NCI-H2196 treated with DMSO at 0.1 percent for 48 hours (cell line): ENCODE results near the gene ZDHHC5.
A peak's percentile ranks its signal among the peaks of the same experiment; 100 is the strongest.
"Not testable (repeated sequence)": the region's sequence is repeated elsewhere in the genome, so short reads cannot be mapped to it uniquely, and the experiment has no call there.

ENCODE experiments used
- DNase-seq: peaks from one replicate; lab custom pipeline; 2025; ENCODE audit not compliant: unreplicated experiment; lab: John Stamatoyannopoulos, UW

The ZDHHC5 gene

DNA sequence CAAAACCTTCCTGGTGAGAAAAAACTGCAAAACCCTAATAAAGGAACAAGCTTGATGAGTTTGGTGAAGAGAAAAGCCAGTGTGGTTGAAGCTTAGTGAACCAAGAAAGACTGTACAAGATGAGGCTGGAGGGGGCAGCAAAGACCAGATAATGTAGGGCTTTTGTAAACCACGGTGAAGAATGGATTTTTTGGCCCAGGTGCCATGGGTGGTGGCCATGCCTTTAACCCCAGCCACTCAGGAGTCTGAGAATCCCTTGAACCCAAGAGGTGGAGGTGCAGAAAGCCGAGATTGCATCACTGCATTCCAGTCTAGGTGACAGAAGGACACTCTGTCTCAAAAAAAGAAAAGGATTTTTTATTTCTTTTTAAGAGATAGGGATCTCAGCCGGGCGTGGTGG lies 5.0 kb upstream of the ZDHHC5 start:
- no peak for DNase-seq

DNA sequence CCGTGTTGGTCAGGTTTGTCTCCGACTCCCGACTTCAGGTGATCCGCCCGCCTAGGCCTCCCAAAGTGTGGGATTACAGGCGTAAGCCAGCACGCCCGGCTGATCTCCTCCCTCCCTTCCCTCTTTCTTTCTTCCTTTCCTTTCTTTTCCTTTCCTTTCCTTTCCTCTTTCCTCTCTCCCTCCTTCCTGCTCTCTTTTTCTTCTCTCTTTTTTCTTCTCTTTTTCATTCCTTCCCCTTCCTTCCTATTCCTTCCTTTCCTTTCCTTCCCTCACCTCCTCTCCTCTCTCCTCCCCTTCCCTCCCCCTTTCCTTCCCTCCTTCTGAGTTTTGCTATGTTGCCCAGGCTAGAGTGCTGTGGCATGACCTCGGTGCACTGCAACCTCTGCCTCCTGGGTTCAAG lies 3.9 kb upstream of the ZDHHC5 start:
- DNase-seq, result no peak

DNA sequence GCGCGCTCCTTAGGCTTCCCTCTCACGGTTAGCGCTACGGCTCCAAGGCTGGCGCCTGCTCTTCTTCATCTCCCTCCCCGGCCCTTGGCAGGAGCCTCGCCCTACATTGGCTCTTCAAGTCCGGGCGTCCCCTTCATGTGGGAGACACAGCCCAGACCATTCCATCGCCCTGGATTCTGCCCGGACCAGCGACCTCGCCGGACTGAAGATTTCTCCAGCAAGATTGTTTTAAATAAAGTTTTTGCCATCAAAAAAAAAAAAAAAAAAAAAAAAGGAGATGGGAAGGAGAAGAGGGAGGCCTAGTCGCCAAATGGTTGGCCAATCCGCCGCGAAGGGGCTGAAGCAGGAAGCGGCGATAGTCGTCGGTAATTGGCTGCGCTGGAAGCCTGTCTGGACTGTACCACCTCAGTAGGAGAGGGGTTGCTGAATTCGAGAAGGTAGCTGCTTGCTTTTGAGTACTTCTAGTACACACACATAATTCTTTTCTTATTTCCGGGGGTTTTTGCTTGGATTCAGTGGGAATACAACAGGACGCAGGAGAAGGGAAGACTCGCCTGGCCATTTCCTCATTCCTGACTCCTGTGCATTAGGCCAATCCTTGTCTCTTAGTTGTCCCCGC lies 688 bp upstream of the ZDHHC5 start:
- DNase-seq, result peak; percentile 97

DNA sequence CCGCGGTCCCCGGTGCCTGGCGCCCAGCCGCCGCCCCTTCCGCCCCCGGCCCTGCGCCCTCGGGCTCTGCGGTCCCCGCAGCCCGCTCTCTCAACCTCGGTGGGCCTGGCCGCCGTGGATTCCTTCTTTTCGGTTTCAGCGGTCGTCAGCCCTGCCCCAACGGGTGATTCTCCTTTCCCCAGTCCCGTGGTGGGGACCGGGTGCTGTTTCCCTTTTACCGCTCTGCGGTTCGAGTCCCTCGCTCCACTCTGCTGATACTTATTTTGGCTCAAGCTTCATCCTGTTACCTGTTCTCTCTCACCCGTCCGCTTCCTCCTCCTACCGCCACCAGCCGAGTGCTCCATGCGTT lies 494 bp downstream of the ZDHHC5 start:
- no peak for DNase-seq

DNA sequence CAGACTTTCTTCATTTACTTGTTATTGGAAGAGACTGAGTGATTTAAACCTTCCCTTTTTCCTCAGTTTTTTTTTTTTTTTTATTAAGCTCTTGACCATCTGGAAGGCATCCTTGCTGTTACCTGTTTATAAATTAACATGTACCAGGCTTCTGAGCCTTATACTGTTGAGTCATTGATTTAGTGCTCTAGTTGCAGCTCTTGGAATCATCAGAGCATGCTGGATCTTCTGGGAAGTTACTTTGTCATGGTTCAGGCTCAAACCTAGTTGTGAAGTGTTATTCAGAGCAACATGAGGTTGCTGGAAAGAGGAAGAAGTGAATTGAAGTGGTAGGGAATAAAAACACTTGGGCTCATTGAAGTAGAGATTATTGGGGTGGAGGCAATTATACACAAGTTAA lies 6.3 kb downstream of the ZDHHC5 start:
- no peak for DNase-seq

DNA sequence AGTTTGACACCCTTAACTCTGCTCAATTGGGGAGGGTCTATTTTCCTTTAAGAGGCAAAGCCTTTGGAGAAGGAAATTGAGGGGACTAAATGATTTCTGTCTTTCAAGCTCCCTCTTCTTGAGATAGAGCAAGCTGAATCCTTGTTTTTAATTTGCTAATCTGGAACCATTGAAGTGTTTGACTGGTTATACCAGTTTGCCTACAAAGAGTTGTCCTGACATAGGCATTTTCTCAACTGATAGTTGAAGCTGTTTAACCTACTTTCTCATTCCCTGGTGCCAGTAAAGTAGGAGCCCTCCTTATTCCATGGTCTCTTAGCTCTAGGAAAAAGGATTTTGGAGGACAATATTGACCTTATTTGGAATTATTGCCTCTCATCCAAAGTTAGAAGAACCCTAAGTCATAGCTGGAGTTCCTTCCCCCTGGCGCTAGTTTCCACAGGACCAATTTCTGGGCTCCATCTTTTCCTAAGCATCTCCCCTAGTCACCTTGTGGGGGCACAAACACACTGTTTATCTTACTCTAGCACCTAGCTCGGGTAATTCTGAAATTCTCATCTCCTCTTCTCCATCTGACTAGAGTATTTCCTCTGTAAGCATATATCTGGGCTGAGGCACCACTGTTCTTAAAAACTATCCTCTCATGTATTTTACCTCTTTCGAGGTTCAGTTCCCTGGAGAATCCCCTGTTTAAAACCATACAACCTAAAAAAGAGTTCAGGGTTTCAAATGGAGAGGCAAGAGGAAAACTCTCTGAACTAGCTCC lies 7.4 kb downstream of the ZDHHC5 start:
- no peak for DNase-seq

DNA sequence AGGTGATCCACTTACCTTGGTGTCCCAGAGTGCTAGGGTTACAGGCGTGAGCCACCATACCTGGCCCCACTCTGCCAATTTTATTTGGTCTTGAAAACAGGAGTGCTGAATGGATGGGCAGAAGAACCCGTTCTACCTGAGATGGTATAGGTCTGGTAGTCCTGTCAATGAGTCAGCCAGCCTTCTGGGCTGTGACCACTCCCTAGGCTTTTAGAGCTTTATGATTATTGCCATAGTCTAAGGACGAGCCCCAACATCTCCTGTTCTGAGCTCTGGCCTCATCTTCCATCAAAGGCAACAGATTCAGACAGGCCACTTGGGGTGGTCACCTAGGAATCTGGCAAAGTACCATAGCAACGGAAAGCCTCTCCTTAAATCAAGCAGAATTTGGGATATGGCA lies 11.5 kb downstream of the ZDHHC5 start:
- no peak for DNase-seq

DNA sequence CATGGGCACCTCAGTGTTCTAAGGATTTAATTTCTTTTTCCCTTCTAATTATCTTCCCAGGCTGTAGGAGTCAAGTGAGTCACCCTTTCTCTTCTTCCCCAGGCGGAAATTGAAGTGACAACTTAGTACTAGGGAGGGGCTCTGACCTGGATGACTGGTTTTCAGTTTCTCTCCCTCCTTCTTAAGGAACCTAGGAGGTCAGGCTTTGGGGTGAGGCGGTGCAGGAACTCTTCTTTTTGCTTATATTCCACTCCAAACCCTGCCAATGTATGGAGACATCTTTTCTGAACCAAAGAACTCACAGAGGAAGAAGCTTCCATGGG lies 12.6 kb downstream of the ZDHHC5 start:
- no peak for DNase-seq

DNA sequence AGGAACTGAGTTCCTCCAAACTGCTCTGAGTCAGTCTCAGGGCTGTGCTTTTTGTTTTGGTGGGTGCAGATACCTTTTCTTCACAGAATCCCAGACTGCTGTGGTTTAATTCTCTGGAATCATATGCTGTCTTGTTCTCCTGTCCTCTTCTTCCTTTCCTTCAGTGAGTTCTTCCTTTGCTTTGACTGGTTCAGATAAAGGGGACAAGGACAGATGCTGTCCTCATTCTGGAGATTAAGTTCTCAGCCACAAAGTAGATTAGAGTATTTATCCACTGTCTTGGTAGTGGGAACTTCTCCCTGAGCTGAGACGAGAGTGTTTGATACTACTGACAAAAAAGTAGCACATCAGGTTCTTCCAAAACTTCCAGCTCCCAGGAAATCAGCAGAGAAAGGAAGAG lies 13.3 kb downstream of the ZDHHC5 start:
- no peak for DNase-seq

DNA sequence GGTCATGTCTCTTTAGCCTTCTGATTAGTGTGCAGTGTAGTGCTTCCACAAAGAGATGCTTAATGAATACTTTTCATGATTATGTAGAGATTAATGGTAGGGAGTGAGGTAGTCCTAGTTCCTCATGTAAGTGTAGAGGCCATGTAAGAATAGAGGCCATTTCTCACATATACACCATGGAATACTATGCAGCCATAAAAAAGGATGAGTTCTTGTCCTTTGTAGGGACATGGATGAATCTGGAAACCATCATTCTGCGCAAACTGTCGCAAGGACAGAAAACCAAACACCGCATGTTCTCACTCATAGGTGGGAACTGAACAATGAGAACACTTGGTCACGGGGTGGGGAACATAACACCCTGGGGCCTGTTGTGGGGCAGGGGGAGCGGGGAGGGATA lies 22.6 kb downstream of the ZDHHC5 start:
- DNase-seq, result not testable (repeated sequence)

DNA sequence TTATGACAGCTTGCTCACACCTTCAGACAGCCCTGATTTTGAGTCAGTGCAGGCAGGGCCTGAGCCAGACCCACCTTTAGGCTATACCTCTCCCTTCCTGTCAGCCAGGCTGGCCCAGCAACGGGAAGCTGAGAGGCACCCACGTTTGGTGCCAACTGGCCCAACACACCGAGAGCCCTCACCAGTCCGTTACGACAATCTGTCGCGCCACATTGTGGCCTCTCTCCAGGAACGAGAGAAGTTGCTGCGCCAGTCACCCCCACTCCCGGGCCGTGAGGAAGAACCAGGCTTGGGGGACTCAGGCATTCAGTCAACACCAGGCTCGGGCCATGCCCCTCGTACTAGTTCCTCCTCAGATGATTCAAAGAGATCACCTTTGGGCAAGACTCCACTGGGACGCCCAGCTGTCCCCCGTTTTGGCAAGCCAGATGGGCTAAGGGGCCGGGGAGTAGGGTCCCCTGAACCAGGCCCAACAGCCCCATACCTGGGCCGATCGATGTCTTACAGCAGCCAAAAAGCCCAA lies 31.0 kb downstream of the ZDHHC5 start:
- no peak for DNase-seq

DNA sequence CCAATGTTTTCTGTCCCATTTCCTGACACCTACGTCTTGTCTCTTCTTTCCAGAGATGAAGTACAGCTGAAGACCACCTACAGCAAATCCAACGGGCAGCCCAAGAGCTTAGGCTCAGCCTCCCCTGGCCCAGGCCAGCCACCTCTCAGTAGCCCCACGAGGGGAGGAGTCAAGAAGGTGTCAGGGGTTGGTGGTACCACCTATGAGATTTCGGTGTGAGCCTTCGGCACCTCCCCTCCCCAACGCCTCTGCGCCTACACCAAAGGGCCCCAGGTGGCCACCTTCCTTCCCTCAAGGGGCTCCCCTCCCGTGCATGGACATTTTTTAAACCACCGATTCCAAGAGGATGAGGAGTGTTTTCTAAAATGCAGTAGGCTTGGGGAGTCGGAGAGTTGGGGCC lies 31.9 kb downstream of the ZDHHC5 start:
- DNase-seq, result no peak

DNA sequence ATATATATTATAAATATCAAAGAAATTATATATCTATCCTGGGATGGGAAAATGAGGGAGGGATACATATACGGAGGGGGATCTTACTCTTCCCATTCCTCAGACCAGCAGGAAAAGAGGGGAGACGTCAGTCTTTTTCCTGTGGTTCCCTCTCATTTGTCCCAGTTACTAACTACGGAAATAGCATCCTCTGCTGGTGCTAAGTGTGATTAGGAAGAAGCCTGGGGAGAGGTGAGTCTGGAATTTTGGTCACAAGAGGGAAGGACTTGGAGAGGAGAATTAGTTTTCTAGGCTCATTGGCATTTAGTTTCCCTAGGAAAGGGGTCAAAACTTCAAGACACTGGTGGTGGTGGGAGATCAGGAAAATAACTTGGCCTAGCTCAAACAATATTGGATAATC lies 32.5 kb downstream of the ZDHHC5 start:
- no peak for DNase-seq

DNA sequence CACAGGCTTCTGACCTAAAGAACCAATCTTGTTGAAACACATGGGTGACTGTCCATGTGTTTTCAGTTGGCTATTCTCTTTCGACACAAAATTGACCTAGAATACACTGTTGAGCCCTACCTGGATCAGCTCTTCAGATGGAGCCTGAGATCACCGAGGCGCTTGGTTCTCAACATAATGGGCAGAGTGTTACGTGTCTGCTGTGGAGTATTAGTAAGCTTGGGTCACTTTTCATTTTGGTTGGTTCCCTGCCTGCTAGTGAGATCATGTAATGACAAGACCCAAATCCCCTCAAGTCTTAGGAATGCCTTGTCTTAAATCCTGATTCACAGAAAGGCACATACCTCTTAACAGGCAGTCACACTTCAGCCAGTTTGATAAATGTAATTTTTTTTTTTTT lies 35.4 kb downstream of the ZDHHC5 start:
- no peak for DNase-seq

DNA sequence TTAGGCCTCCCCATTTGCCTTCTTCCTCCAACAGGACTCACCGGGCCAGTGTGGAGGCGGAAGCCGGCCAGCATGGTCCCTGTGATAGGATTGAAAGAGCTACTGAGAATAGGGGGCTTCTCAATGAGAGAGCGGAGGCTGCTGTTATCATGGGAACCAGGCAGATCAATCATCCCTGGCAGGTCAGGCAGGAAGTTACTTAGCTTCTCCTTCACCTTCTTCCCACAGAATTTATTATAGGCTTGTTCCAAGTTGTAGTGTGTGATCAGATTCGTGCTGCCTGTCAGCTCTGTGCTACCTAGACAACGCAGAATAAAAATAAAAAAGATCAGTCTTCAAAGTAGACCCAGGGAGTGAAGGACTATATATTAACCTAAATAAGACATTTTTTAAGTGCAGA lies 37.0 kb downstream of the ZDHHC5 start:
- no peak for DNase-seq

DNA sequence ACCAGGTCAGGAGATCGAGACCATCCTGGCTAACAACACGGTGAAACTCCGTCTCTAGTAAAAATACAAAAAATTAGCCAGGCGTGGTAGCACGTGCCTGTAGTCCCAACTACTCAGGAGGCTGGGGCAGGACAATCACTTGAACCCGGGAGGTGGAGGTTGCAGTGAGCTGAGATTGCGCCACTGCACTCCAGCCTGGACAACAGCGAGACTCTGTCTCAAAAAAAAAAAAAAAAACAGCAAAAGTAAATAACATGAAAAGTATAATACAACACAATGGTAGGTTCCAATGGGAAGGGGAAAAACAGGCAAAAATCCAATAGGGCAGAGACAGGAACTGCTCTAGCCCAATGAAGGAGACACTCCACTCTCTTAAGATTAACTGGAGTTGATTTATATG lies 37.5 kb downstream of the ZDHHC5 start:
- DNase-seq, result not testable (repeated sequence)

DNA sequence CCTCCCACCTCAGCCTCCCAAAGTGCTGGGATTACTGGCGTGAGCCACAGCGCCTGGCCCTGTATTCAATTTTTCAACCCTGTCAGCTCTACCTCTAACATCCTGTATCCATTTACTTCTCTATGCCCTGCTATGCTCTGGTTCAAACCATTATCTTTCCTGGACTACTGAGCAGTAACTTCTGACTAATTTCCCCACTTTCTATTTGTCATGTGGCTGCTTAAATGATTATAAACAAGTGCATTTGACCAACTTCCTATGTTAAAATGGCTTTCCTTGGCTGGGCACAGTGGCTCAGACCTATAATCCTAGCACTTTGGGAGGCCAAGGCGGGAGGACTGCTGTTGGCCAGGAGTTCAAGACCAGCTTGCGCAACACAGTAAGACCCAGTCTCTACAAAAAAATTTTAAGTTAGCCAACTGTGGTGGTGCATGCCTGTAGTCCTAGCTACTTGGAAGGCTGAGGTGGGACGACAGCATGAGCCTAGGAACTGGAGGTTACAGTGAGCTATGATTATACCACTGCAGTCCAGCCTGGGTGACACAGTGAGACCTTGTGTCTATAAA lies 42.0 kb downstream of the ZDHHC5 start:
- no peak for DNase-seq

DNA sequence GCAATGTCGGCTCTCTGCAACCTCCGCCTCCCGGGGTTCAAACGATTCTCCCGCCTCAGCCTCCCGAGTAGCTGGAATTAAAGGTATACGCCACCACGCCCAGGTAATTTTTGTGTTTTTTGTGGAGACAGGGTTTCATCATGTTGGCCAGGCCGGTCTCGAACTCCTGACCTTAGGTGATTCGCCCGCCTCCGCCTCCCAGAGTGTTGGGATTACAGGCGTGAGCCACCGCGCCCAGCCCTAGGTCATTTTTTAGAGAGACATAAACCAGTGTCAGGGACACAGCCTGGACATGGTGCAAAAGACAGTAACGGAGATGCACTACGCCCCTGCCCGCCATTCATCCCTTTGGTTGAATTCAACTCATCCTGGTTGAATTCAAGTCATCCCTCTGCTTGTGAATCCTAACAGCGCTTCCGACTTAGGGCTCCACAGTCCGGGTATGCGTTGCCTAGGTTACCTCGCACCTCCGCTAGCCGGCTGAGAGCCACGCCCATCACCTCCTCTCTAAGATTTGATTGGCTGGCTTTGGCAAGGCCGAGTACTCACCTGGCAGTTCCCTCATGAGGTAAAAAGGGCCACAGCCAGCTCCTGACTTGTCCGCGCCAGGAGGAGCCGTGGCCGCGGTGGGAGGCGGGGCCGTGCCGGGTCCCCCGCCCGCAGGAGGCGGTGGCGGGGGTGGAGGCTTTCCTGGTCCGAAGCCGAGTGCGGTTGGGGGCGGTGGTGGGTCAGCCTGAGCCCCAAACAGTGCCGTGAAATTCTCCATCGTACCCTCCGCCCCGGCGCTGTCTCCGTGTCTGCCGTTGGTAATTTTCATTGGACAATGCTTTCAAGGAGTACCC lies 43.7 kb downstream of the ZDHHC5 start, which contains the start of gene MED19:
TSS of gene MED19 (minus strand) at position 802 of the 842 bp plus-strand sequence. CDS start at position 766, 36 bp downstream.
- DNase-seq, result peak; percentile 96

DNA sequence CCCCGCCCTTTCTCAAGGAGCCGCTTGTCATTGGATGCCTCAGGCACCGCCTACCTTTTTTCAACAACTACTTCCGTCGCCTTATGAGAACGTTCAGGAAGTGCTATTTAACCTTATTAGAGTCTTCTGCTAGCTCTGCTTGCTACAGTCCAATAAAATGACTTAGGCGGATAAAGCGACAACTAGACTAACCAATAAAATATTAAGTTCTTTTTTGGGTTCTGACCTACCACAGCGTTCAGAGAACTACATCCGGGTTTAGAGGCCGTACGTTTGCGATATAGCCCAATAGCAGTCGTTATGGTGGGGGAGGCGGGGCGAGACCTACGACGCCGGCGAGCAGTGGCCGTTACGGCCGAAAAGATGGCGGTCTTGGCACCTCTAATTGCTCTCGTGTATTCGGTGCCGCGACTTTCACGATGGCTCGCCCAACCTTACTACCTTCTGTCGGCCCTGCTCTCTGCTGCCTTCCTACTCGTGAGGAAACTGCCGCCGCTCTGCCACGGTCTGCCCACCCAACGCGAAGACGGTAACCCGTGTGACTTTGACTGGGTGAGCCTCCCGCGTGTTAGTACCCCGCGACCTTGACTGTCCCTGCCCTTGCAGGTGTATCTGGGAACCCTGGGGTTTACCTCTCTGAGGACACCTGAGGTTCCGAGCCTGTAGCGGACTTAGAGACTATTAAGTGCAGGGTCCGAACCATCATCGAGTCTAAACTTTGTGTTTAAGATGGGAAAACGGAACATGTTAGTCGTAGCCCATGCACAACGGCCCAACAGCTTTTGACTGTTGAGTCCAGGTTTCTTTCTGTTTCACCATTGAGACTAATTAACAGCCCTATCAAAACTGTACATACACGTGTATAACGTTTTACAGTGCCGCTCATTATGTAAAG lies 44.6 kb downstream of the ZDHHC5 start, which contains the start of gene TMX2:
TSS of gene TMX2 (plus strand) at position 338 of the 895 bp plus-strand sequence. CDS start at position 364, 26 bp downstream.
- DNase-seq, result peak; percentile 99

DNA sequence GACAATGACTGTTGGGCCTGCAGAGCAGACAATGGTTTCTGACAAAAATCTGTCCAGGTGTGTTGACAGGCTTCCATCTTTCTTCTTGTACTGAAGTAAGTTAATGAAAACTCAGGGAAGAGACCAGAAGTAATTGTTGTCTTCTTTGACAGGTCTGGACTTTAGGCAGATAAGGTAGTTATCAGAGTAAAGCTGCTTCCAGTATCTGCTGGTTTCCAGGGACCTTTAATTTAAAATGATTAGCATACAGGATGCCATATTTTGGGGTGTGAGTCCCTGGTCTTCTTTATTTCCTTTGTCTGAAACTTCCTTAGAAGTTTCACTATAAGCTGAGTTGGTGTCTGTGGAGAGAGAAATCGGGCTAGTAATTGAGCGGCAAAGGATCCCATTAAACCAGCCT lies 45.9 kb downstream of the ZDHHC5 start:
- DNase-seq, result no peak
